Ecto neural progenitor cell (in vitro differentiated cells): ENCODE results near the gene RIPOR2.

Experiments used
- DNase-seq: peaks from one replicate; pipeline ENCODE4 v3.0.0-alpha.2; 2018; ENCODE audit warnings: low spot score

Gene RIPOR2

DNA sequence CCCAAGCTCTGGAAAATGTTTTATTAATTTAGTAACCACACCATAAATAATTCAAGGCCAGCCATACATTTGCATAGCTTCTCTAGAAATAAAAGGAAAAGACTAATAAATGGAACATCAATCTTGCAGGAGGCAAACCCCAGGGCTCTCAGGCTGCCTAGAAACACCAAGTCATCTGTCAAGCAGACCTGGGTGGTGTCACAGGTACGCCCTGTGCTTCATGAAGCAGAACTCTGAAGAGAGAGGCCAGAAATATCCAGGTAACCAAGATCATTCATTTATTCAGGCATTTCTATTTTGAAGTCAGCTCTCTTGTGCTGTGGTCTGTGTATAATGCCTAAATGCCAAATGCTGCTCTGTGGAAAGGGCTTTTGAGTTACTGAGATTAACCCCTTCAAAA lies 91.7 kb downstream of the RIPOR2 start:
- DNase-seq, result no peak

DNA sequence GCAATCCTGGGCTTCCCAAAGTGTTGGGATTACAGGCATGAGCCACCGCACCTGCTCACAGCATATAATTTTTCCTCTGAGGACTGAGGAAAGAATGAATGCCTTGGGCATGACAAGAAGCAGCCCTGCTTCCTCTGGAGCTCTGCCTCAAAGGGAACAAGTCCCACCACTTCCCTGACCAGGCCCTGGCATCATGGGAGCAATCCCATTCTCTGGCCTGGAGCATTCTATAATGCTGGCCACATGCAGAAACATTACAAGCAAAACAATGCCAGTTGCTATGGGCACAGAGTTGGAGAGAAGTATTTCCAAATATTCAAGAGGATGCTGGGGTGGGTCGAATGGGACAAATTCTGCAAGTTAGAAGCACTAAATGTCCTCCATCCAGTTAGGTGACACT lies 95.6 kb downstream of the RIPOR2 start:
- no peak for DNase-seq

DNA sequence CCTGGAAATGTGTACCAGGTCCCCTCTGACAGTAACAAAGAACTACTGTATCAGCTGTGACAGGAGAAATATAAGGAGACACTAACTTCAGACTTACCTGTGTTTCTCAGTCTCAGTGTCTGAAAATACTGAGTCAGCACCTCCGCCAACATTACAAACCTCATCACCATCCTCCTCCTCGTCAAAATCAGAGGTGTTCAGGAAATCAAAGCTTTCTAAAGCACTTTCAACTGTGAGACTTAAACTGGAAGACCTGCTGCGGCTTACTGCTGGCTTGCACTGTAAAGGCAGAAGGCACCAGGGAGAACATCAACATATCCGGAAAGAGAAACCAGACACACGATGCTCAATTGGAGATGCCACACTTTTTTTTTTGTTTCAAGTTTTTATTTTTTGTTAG lies 96.8 kb downstream of the RIPOR2 start:
- DNase-seq, result no peak

DNA sequence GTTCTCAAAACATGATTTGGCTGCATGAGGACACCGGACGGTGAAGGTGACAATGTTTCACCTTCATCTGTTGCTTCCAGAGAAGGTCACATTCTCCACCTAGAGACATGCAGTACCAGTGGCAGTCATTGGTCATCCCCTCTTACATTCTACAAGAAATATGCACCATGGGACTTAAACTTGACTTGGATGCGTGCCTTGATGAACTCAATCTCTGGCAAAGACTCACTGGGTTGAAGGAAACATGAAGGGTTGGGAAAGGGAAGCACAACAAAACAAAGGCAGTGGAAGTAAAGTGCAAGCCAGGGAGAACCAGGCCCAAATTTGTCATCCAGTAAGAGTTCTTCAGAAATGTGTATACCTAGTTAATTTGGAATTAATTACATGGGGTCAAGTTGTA lies 97.7 kb downstream of the RIPOR2 start:
- no peak for DNase-seq

DNA sequence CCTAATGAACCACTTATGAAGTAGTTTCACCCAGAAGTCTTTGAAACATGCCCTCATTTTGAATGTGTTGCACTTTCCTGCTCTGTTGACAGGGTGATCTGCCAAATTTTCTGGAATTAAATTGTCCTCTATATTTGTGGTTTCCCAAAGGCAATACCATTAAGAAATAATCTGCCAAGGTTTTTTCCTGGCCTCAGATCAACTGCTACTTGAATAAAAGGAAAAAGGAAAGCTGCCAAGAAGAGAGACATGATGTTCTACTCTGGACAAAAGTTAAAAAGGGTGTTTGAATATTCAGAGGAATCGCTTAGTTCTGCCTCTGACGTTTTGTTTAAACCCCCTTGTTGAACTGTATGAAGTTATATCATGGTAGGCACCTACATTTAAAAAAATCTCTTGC lies 99.7 kb downstream of the RIPOR2 start:
- no peak for DNase-seq

DNA sequence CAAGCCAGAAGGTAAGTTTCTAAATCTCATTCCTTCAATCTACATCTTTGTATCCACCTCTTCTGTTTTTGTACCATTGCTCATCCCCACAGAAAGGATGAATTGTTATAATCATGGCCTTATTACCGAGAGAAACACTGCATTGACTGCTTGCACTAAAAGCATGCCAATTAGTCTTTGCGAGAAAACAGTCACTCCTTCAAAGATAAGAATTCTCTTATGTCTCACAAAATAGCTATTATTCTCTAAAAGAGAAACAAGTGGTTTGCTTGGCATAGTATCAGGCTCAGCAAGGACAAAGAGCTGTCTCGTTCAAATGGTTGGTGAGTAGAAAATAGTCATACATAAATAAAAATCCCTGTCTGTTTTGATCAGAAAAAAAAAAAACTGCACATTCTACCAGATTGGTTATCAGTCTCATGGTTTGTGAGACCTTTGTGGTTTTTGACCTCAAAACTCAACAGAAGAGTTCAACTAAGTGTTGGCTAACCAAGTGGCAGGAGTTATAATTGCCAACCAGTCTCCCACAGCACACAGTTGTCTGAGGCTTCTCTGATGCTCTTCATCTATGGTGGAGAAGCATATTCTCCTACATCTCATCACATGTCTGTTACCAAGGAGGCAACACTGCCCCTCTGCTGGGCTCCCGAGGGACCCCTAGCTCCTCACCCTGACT lies 101.9 kb downstream of the RIPOR2 start:
- DNase-seq, result no peak

DNA sequence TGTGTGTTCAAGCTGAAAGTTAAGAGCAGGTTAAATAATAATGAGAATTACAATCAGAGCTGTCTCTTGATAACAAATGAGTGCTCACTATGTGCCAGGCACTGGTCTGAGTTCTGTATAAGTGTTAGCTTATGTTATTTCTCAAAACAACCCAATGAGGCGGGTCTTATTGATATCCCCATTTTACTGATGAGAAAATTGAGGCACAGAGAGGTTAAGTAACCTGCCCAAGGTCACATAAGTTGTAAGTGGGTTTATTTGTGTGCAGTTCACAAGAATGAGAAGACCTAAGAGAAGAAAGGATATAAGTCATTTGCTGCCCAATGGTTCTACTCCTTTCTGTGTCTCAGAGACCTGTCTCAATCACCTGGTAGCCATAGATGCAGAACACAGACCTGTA lies 103.0 kb downstream of the RIPOR2 start:
- DNase-seq, result no peak

DNA sequence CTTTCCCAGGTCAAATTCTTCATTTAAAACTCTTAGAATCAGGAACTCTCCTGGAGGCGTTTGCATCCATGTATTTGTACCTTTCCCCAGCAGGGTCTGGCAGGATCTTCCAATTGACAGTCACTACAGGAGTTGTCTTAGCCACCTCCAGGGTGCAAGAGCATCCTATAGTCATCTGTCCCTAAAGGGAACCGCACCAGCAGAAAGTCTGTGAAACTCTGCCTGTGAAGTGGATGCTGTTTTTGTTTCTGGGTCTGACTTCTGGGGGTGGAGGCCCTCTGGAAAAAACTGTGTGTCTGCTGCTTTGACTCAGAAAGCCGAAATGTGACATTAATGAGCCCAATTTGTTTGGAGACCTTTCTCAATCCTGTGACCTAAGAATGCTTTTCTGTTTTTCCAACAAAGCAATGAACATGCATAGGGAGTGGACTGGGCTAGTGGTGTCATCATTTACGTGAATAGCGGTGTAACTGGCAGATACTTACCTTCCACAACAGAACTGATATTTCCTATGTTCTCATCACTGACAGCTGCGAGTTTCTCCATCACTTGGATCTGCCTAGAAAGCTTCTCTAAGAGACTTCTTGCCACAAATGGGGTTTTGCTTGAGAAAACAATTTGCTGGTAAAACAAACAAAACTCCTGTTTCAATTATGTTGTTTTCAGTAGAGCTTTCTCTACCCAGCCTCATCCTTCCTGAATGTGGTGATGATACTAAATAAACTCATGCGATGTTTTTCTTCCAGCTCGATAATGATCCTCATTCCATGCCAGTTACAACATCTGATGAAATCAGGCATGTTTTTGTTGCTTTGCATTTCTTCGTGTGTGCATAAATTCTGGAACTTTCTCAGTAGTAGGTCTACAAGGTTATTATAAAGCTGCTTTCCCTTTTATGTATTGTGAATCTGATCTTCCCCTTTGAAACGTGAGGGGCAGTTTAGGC lies 103.7 kb downstream of the RIPOR2 start:
- no peak for DNase-seq

DNA sequence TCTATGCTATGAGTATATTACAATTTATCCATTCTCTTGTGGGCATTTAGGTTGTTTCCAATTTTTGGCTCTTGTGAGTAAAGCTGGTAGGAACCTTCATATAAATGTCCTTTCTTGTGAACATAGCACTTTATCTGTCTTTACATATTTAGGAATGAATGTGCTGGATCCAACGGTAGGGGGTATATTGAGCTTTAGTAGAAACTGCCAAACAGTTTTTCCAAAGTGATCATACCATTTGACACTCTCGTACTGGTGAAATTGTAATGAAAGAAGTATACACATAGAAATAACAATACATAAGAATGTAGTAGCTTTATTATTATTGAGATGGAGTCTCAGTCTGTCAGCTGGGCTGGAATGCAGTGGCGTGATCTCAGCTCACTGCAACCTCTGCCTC lies 106.1 kb downstream of the RIPOR2 start:
- no peak for DNase-seq

DNA sequence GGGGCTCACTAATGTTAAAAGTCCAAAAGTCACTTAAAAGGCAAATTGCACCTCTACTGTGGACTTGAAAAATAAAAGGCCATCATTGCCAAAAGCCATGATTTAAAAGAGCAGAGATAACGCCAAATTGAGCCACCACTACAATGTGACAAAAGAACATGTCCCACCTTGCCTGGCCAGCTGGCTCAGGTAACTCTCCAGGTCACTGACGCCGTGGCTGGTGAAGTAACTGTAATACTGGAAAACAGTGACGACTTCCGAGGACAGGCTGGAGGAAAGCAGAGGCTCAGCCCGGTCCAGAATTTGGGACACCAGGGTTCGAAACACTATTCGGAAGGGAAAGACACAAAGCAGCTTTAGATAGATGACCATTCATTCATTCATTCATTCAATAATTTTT lies 107.8 kb downstream of the RIPOR2 start:
- no peak for DNase-seq

DNA sequence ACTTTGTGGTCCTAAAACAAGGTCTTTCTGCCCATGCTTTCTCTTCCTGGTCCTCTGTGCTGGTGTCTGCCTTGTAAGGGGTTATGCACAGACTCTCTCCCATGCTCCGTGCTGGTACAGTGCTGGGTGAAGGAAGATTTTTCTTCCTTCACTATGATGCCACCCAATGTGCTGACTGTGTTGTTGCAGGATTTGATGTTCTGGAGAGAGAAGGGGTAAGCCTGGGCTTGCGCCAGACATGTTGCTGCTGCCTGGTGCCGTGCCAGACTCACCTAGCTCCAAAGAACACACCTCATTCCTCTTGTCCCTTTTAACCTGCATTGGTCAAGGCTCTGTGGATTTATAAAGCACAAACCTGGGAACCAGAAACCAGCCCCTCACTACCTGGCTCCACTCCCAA lies 108.6 kb downstream of the RIPOR2 start:
- DNase-seq, result no peak

DNA sequence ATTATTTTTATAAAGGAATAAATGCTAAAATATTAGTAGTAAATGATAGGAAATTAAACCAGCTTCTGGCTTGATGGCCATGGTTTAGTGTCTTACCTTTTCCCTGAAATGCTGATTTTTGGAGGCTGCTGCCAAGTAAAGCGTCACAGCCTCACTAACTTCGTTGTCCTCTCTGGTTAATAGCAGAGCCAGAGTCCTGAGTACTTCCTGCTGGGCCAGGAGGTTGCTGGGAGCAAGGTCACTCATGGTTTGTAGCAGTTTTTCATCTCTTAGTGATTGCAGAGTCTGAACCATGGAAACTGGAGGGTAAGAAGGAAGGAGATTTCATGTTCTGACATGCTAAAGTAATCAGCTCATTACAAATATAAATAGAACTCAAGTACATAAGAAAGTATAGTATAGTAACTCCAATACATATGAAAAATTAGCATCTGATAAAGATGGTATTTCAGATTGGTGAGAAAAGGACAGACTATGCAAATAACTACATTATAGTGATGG lies 110.6 kb downstream of the RIPOR2 start:
- no peak for DNase-seq

DNA sequence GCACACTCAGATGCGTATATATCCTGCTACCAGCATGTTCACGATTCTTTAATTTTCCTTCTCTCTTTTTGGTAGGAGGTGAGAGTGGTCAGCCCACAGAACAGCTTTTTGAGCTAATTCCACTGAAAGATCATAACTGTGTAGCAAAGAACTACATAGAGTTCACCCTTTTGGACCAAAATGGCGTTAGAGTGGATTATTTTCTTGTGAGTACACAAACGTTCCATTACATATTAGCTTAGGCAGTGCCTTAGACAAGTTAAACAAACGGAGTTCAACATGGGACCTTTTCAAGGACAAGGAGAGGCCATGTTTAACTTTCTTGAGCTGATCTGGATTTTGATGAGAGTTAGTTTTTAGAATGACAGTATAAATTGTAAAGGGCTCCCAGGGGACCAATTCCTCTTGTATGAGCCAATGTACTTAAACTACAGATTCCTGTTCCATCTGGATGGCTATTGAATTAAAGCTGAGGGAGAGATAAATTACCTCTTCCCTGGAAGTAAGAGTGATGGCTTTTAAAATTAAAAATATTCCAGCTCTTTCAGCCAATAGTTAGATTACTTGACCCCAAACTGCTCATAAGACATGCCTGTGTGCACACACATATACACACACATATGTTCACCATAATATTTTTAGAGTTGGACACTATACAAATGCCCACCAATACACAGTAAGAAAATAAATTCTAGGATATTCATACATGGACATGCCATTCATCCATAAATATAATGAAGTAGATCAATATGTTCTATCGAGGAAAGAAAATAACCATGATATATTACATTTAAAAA lies 111.4 kb downstream of the RIPOR2 start:
- no peak for DNase-seq

DNA sequence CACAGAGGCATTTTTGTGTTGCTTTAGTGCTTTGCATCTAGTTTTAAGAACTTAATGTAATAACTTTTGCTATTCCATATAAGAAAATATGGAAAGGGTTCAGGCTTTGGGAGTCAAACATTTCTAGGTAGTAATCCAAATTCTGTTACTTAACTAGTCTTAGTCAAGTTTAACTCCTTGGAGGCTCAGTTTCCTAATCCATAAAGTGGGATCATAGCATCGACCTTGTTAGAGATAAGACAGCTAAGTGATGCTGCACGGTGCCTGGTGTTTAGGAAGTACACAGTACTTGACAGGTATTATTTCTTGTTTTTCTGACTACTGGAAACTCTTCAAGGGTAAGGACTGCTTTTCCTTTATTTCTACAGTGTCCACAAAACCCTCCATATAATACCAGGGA lies 112.6 kb downstream of the RIPOR2 start:
- DNase-seq, result no peak

DNA sequence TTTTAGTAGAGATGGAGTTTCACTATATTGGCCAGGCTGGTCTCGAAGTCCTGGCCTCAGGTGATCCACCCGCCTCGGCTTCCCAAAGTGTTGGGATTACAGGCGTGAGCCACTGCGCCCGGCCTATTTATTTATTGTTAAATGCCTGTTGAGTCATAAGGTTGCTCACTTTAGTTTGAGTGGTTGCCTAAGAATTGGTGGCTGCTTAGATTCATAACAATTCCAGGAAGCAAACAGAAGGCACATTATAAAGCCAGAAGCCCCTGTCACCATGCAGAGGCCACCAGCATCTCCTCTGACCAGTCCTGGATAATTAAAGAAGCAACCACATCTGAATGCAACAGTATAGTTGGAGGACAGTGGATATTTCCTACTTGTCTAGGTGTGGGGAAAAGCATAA lies 113.1 kb downstream of the RIPOR2 start:
- no peak for DNase-seq

DNA sequence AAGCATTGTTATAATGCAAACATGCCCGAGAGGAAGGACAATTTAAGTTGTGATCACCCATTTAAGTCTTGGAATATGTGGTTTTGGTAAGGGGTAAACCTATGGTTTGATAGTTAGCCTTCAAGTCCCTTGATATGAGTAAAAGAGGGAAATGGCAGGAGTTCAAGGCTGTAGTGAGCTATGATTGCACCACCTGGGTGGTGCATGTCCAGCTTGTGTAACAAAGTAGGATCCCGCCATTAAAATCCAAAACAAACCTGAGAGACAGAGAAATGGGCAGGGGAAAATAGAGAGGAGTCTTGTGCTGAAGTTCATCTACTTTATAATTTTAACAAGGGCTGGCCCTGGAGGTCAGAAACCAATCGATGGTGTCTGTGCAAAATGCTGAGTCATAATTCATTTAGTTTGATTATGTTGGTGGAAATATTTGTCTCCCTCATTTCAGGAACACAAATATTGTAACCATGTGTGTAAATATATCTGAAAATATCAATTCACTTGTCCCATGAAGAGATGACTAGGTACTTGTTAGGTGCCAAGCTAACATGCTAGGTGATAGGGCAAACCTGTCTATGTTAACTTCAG lies 113.8 kb downstream of the RIPOR2 start:
- DNase-seq, result no peak

DNA sequence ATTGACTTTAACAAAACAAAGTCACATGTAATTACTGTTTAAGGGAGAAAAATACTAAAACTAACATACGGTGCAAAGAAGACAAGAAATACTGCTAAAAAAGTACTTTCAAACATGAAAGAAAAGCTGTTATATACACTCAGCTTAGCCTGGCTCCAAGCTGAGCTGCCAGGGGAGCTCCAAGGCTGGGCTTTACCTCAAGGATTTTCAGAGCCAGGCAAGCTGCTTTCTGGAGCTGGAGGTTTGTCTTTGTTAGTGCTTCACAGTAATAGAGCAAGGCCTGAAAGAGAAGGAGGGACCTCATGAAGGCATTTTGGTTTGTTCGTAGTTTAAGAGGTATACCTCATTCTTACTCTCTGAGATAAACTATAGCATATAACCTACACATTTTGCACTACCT lies 117.4 kb downstream of the RIPOR2 start:
- no peak for DNase-seq

DNA sequence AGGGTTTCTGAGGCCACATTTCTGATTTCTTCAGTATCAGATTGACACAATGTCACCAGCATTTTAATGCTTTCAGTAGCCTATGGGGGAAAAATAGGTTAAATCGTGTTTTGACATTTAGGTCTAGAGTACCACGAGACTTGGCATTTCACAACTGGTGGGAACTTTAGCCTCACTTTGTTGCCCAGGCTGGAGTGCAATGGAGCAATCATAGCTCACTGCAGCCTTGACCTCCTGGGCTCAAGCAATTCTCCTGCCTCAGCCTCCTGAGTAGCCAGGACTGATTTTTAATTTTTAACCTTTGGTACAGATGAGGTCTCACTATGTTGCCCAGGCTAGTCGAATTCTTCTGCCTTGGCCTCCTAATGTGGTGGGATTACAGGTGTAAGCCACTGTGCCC lies 126.0 kb downstream of the RIPOR2 start:
- DNase-seq, result no peak

DNA sequence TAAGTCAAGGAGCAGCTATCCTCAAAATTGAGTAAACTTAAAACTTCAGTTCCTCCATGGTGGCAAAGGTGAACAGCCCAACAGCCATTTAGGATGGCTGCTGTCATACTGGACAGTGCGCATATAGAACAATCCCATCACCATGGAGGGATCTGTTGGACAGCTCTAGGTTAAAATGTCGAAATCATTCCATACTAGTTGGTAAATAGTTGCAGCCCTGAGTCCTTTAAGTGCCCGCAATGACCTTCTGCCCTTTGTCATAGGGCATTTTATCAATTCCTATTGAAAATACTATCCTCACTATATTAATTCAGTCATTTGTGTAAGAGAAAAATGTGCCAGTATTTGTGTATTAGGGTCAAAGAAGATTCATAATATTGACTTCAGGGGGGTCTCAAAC lies 128.2 kb downstream of the RIPOR2 start:
- no peak for DNase-seq

DNA sequence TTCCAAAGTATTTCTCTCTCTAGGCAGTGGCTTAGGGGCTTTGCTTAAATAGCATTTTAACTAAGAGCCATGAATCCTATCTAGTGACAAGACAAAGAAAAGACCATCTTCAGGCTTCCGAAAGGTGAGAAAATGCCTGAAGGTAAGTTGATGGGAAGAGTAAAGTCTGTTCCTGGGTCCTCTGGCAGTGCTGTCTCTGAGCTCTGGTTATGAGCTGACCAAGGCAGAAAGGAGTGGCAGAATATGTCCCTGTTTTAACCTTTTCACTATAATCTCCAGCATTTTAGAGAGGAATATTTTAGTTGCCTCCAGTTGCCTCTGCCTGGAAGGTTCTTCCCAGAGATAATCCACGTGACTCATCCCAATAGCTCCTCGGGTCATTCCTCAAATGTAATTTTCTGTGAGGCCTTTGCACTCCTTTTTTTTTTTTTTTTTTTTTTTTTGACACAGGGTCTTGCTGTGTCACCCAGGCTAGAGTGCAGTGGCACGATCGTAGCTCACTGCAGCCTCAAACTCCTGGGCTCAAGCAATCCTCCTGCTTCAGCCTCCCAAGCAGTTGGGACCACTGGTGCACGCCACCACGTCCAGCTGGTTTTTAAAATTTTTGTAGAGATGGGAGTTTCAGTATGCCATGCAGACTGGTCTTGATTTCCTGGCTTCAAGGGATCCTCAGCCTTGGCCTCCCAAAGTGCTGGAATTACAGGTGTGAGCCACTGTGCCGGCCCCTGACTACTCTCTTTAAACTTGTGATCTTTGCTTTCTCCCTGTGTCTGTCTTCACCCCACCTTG lies 133.3 kb downstream of the RIPOR2 start:
- DNase-seq, result no peak

DNA sequence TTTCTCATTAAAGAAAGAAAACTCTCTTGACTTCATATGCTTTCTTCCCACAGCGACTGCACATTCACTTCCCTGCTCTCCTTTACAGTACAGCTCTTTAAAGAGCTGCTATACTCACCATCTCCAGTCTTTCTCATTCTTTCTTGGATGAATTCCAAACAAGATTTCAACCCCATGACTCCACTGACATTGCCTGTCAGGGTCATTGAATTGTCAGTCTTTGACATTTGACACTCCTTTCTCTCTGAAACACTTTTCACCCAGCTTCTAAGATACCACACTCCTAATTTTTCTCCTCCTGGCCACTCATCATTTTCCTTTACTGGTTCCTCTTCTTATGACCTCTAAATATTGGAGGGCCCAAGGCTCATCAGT lies 136.2 kb downstream of the RIPOR2 start:
- no peak for DNase-seq
